VCaP (cell line): ENCODE results near the gene FHDC1.

Experiments
- H3K27ac ChIP-seq: fragments of 450-650 bp; 2 replicates; pipeline ENCODE4 v1.5.1; 2017
- CTCF ChIP-seq: fragments of 450-650 bp; conservative IDR thresholded peaks from 2 replicates; pipeline ENCODE4 v1.5.1; 2017; ENCODE audit warnings: mild to moderate bottlenecking, moderate library complexity

The FHDC1 gene

DNA sequence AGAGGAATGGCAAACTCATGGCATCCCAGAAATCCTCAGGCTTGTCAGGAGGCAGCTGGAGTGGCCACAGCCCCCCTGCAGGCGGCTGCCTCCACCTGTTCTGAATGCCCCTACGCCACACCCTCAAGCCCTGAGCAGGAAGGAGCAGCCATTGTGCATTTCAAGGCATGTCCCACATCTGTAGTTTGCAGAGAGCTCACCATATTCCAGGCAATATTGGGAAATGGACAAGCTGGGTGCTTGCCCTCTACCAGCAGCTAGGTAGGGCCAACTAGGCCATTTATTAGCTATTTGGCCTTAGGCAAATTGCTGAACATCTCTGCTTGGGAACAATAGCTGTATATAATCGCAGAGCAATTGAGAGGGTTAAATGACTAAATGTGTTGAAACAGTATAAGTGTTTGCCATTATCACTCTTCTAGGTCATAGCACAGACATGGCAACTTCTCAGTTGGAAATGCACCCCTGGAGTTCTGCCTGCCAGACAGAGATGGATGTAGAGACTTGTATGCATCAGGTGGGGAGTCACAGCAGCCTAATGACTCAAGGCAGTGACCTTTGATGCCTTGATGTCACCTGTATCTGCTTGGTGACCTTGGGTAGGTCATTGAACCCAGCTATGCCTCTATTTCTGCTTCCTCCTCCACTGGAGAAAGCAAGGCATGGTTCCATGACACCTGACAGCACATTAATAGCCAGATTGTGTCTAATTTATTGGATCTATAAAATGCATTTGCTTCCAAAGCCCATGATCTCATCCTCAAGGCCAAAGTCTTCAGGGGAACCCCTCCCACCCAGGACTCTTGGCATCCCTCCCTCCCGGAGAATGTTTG is 52.8 kb downstream of the FHDC1 start:
- no peak for TF ChIP-seq CTCF
- no peak overlapping the region for H3K27ac ChIP-seq

GRCh38 chr4:152989554-152989970 is 53.4 kb downstream of the FHDC1 start:
- TF ChIP-seq CTCF = no peak
- no peak overlapping the region for H3K27ac ChIP-seq

- no peak overlapping the region for H3K27ac ChIP-seq
- TF ChIP-seq CTCF = no peak
Measured at GRCh38 chr4:152990471-152991131, 54.5 kb downstream of the FHDC1 start.

GRCh38 chr4:152991398-152991797 is 55.3 kb downstream of the FHDC1 start:
- TF ChIP-seq CTCF = no peak
- no peak overlapping the region for H3K27ac ChIP-seq

DNA sequence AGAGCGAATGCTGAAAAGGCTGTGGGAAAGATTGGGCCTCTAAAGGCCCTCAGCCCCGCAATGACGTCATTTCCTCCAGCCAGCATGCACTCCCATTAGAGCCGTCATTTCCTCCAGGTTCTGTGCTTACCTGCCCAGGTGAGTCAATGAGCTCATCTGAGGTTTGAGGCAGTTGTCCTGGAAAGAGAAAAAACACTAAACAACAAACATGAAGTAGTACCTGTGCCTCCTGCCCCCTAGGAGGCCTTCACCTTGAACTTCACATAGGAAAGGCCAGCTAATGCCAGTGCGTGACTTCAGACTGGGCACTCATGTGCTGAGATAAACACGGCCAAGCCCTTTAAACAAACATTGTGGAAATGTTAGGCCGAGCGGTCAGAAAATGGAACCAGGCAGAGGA is 55.9 kb downstream of the FHDC1 start:
- H3K27ac ChIP-seq = no peak overlapping the region

DNA sequence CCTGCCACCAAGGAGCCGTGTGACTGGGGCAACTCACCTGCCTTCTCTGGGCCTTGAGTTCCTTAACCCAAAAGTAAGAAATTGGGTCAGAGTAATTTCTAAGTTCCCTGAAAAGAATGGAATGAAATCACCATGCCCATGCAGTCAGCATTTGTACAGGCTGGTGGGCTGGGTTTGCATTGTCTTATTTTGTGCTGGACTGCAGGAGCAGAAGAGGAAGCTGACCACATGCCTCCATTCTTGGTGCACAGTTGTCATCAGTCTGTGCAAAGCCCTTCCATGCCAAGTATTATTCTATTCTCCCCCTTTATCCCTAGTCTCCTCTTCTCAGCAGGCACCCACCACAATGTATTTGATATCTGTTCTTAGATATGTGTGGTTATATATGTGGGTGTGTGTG is 56.3 kb downstream of the FHDC1 start:
- TF ChIP-seq CTCF = no peak
- H3K27ac ChIP-seq = no peak overlapping the region

More for the DNA sequence above, 55.9 kb downstream of the FHDC1 start:
- no peak for TF ChIP-seq CTCF

GRCh38 chr4:152994038-152994437 is 57.9 kb downstream of the FHDC1 start:
- TF ChIP-seq CTCF = no peak
- no peak overlapping the region for H3K27ac ChIP-seq
